ENCODE measurements around the gene ZNF76.
A peak's percentile ranks its signal among the peaks of the same experiment; 100 is the strongest.

The ZNF76 gene

DNA sequence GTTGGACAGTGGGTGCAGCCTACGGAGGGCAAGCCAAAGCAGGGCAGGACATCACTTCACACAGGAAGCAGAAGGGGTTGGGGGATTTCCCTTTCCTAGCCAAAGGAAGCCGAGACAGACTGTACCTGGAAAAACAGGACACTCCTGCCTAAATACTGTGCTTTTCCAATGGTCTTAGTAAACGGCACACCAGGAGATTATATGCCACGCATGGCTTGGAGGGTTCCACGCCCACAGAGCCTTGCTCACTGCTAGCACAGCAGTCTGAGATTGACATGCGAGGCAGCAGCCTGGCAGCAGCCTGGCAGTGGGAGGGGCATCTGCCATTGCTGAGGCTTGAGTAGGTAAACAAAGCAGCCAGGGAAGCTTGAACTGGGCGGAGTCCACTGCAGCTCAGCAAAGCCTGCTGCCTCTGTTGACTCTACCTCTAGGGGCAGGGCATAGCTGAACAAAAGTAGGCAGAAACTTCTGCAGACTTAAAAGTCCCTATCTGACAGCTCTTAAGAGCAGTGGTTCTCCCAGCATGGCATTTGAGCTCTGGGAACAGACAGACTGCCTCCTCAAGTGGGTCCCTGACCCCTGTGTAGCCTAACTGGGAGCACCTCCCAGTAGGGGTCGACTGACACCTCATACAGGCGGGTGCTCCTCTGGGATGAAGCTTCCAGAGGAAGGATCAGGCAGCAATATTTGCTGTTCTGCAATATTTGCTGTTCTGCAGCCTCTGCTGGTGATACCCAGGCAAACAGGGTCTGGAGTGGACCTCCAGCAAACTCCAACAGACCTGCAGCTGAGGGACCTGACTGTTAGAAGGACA, 72.7 kb downstream of the ZNF76 start:
- peak in 2 of 4 experiments; percentile 29 to 39 for DNase-seq

DNA sequence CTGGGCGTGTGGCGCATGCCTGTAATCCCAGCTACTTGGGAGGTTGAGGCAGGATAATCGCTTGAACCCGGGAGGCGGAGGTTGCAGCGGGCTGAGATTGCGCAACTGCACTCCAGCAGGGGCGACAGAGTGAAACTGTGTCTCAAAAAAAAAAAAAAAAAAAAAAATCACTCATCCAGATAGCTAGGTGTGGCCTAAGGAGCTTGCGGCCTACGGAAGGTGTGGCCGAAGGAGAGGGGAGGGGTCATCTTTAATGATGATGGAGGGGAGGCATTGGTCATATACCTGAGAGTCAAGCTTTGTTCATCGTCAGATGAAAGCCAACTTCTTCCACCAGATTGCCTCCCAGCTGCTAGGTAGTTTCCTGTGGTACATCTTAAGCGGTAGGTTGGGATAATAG, 82.0 kb downstream of the ZNF76 start:
- DNase-seq, result no peak

DNA sequence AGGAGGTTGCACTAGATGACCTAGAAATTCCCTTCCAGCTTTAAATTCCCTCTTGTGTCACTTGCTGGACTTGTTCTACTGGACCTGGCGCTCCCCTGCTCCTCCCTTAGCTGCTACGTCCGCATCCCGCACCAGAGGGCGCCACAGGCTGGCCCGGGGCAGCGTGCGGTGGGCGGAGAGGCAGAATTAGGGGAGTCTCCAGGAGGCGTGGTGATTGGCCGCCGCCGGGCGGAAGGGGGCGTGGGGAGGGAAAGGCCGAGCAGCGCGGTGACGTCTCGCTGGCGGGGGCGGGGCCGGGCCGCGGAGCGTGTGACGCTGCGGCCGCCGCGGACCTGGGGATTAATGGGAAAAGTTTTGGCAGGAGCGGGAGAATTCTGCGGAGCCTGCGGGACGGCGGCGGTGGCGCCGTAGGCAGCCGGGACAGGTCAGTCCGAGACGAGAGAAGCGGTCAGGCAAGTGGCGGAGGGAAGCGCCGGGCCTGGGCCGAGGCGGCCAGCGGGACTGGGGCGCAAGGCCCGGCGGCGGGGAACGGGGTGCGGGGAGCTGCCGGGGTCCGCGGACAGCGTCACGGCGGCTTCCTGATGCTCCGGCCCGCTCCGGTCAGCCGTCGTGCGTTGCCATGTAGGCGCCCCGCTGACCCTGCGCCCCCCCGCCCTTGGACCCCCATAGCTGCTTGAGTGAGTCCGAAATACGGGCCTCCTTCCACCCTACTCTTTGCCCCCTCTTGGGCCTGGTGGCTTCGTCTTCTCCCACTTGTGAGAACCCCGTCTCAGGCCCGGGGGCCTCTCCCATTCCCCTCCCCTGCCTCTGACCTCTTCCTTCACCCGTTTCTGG, 82.9 kb downstream of the ZNF76 start, which contains the start of gene PPARD:
Gene PPARD, plus strand, starts transcription at position 301 of the 834 bp plus-strand sequence. CDS start 68,530 bp downstream, outside the sequence.
- peak; percentile 95 to 98 (median 97) for DNase-seq

- DNase-seq, result no peak
Observed at GRCh38 chr6:35343092-35343834, 83.7 kb downstream of the ZNF76 start.

- no peak for DNase-seq
Observed at GRCh38 chr6:35343835-35344550, 84.5 kb downstream of the ZNF76 start.

All from activated CD4-positive, CD25-positive, alpha-beta regulatory T cell (primary cell).